Nephron (organoid): ENCODE measurements around the gene ATP11A.
"Not testable (repeated sequence)": the region's sequence is repeated elsewhere in the genome, so short reads cannot be mapped to it uniquely, and the experiment has no call there.

Experiments used
- H3K27ac Mint-ChIP-seq, 3 experiments: 2 replicates each; pipeline ENCODE4 v1.8.0; 2020; ENCODE audit warnings: mixed read lengths in 3 of 3, mild to moderate bottlenecking in 2 of 3, moderate library complexity in 1 of 3
- H3K27me3 Mint-ChIP-seq: 2 replicates; pipeline ENCODE4 v1.8.0; 2021; ENCODE audit warnings: low read depth, mild to moderate bottlenecking, moderate library complexity, mixed read lengths
- H3K36me3 Mint-ChIP-seq: 2 replicates; pipeline ENCODE4 v1.8.0; 2020; ENCODE audit warnings: low read depth, mixed read lengths
- H3K4me1 Mint-ChIP-seq: 2 replicates; pipeline ENCODE4 v1.8.0; 2020; ENCODE audit warnings: mixed read lengths
- H3K4me3 Mint-ChIP-seq, 3 experiments: 2 replicates each; pipeline ENCODE4 v1.8.0; 2020; ENCODE audit warnings: mild to moderate bottlenecking in 3 of 3, mixed read lengths in 3 of 3, moderate library complexity in 2 of 3
- H3K9me3 Mint-ChIP-seq: 2 replicates; pipeline ENCODE4 v1.8.0; 2020; ENCODE audit warnings: mixed read lengths
- TF ChIP-seq, protein P1 (sequence below), 3 experiments: fragments of 200-600 bp; sonication (generic); IDR thresholded peaks; one replicate each; pipeline ENCODE4 v1.5.0; 2021; ENCODE audit warnings: antibody characterized with exemption in 3 of 3; ENCODE audit not compliant: unreplicated experiment in 3 of 3

The ATP11A gene

GRCh38 chr13:112708560-112709240 lies 18.9 kb downstream of the ATP11A start:
- Mint-ChIP-seq H3K4me3 (no peak overlapping the region), H3K9me3 (peaks cover 3% of the 10 kb centered on the region), H3K27ac (peak overlapping the region in 2 of 3 experiments; percentile 61 to 79), H3K36me3 (peaks cover 5% of the 10 kb centered on the region), H3K4me1 (peaks cover 51% of the 10 kb centered on the region), H3K27me3 (peaks cover 6% of the 10 kb centered on the region)
- TF ChIP-seq, protein P1, sequence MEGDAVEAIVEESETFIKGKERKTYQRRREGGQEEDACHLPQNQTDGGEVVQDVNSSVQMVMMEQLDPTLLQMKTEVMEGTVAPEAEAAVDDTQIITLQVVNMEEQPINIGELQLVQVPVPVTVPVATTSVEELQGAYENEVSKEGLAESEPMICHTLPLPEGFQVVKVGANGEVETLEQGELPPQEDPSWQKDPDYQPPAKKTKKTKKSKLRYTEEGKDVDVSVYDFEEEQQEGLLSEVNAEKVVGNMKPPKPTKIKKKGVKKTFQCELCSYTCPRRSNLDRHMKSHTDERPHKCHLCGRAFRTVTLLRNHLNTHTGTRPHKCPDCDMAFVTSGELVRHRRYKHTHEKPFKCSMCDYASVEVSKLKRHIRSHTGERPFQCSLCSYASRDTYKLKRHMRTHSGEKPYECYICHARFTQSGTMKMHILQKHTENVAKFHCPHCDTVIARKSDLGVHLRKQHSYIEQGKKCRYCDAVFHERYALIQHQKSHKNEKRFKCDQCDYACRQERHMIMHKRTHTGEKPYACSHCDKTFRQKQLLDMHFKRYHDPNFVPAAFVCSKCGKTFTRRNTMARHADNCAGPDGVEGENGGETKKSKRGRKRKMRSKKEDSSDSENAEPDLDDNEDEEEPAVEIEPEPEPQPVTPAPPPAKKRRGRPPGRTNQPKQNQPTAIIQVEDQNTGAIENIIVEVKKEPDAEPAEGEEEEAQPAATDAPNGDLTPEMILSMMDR (IDR thresholded peaks at IDR 0.05; ENCODE audit: unreplicated experiment in 3 of 3): no peak

GRCh38 chr13:112709316-112709715 lies 19.5 kb downstream of the ATP11A start:
- H3K27me3 Mint-ChIP-seq, H3K36me3 Mint-ChIP-seq, H3K4me3 Mint-ChIP-seq, H3K9me3 Mint-ChIP-seq: not testable (repeated sequence)
- peak overlapping the region in 2 of 3 experiments; percentile 40 to 64 for H3K27ac Mint-ChIP-seq
- peaks cover 48% of the 10 kb centered on the region for H3K4me1 Mint-ChIP-seq

DNA sequence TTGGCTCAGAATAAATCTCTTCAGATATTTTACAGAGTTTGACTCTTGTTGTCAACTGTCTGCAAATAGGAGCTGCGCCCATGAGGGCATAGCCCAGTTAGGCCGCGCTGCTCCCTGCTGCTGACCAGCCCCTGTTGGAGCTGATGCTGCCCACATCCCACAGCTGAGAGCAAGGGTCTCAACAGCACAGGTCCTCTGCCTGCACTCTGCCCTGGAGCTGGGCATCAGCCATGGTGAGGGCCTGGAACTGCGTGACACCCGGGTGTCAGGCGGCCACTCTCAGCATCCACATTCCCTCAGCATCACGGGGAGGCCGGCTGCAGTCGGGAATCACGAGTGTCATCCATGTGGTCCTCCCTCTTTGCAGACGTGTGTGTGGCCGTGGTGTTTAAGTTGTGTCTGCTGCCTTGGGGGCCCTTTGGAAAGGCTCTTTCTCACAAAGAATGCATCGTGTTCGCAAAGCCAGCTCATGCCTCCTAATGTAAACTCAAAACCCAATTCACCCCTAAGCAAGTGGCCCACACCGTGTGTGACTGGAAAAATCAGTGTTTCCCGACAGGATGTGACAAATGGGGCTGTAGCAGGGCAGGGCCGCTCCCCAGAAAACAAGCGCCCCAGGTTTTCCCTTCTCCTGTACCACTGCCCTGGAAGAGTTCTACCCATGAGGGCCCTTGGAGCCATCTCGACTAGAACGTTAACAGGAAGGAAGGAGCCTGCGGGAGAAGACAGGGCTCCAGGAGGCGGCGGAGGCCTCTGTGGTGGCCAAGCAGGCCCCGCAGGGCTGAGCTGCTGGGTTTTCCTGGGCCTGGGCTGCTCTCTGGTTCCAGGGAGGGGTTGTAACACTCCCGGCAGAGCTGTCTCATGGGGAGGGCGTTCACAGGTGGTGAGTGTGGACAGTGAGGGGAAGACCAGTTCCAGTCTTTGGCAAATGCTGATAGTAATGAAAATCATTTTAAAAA lies 20.3 kb downstream of the ATP11A start:
- peak overlapping the region; percentile 65 to 97 (median 95) for H3K27ac Mint-ChIP-seq
- TF ChIP-seq, protein P1 (IDR thresholded peaks at IDR 0.05; ENCODE audit: unreplicated experiment in 3 of 3): no peak
- H3K36me3 Mint-ChIP-seq: peaks cover 11% of the 10 kb centered on the region
- peaks cover 49% of the 10 kb centered on the region for H3K4me1 Mint-ChIP-seq
- H3K27me3 Mint-ChIP-seq: peaks cover 6% of the 10 kb centered on the region
- H3K9me3 Mint-ChIP-seq: peaks cover 9% of the 10 kb centered on the region
- H3K4me3 Mint-ChIP-seq: peak overlapping the region in 1 of 3 experiments; percentile 40

DNA sequence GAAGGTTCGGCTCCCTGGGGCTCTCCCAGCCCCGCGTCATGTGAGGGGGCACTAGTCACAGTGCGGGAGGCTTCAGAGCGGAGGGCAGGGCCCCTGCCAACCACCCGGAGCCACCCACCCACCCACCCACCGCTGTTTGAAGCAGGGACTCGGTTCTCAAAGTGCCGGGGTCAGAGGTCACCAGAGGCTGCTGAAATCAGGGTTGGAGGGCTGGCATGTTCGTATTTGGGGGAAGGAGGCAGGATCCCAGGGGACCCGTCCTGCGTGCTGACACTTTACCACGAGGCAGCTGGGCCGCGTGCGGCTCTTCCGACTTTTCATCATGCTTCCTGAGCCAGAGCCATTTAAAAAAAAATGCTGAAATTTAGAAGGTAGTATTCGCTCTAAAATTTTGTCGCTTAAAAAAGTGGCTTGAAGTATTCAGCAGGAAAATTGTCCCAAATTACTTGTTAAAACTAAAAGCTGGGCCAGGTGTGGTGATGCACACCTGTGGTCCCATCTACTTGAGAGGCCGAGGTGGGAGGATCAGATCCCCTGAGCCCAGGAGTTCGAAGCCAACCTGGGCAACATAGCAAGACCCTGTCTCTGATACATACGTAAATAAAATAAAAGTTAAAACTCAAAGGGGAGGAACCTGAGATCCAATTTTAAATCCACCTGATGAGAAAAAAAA lies 21.2 kb downstream of the ATP11A start:
- peaks cover 49% of the 10 kb centered on the region for H3K4me1 Mint-ChIP-seq
- TF ChIP-seq, protein P1 (IDR thresholded peaks at IDR 0.05; ENCODE audit: unreplicated experiment in 3 of 3): no peak
- H3K27ac Mint-ChIP-seq: peak overlapping the region; percentile 95 to 97 (median 96)
- peaks cover 14% of the 10 kb centered on the region for H3K36me3 Mint-ChIP-seq
- no peak overlapping the region for H3K4me3 Mint-ChIP-seq
- peaks cover 13% of the 10 kb centered on the region for H3K9me3 Mint-ChIP-seq
- peaks cover 6% of the 10 kb centered on the region for H3K27me3 Mint-ChIP-seq

DNA sequence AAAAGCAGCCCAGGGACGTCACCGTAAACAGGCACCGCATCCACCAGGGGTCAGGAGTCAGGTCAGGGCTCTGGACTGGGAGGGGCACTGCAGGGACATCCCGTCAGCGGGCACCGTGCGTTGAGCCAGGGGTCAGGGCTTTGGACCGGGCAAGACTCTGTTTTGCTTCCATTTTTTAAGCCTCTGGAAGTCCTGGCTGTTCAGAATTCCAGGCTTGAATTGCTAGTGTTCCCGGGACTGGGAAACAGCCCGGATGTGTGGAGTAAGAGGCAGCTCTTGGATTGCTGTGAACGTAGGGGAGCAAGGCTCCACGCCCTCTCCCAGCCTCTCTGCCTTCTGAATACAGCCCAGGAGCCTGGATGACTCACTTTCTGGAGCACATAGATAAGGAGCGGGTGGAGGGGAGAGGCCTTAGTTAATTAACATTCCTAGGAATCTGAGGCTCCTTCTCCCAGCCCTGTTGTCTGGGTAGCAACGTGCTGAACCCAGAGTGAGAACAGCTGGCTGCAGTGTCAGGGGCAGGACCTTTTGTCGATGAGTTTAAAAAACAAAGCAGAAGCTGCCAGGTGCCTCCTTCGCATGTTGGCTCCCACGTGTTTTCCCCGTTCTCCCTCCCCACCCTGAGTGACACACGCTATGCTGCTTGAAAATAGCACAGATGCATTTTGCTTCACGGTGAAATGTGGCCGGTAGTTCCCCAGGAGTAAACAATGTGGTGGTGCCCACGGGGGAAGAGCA lies 21.9 kb downstream of the ATP11A start:
- Mint-ChIP-seq H3K27me3 (peaks cover 6% of the 10 kb centered on the region), H3K9me3 (peaks cover 13% of the 10 kb centered on the region)
- TF ChIP-seq, protein P1 (IDR thresholded peaks at IDR 0.05; ENCODE audit: unreplicated experiment in 3 of 3): no peak

More for the DNA sequence above, 21.9 kb downstream of the ATP11A start:
- peaks cover 12% of the 10 kb centered on the region for H3K36me3 Mint-ChIP-seq
- H3K27ac Mint-ChIP-seq: peak overlapping the region; percentile 95 to 97 (median 96)
- peaks cover 49% of the 10 kb centered on the region for H3K4me1 Mint-ChIP-seq
- H3K4me3 Mint-ChIP-seq: peak overlapping the region in 2 of 3 experiments; percentile 49 to 57
